ENCODE results near the gene EOGT.

DNA sequence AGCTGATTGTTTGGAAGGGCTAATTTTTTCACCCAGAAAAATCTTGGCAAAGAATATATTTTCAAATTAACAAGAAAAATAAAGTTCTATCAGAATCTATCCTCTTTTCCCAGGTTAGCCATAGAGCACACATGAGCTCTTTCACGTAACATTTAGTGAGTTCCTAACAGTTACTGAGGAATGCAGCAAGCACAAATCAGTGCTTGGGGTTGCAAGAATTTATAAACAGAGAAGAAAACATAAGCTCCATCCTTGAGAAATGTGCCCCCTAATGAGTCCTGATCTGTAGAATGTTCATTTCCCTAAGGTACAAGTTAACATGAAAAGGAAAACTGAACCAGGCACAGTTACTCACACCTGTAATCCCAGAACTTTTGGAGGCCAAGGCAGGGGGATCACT is 13.9 kb downstream of the EOGT start:
- TF ChIP-seq, protein P1, sequence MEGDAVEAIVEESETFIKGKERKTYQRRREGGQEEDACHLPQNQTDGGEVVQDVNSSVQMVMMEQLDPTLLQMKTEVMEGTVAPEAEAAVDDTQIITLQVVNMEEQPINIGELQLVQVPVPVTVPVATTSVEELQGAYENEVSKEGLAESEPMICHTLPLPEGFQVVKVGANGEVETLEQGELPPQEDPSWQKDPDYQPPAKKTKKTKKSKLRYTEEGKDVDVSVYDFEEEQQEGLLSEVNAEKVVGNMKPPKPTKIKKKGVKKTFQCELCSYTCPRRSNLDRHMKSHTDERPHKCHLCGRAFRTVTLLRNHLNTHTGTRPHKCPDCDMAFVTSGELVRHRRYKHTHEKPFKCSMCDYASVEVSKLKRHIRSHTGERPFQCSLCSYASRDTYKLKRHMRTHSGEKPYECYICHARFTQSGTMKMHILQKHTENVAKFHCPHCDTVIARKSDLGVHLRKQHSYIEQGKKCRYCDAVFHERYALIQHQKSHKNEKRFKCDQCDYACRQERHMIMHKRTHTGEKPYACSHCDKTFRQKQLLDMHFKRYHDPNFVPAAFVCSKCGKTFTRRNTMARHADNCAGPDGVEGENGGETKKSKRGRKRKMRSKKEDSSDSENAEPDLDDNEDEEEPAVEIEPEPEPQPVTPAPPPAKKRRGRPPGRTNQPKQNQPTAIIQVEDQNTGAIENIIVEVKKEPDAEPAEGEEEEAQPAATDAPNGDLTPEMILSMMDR (IDR thresholded peaks at IDR 0.05): no peak
- no peak for TF ChIP-seq POLR2A (IDR thresholded peaks at IDR 0.05)
